PC-3 (cell line): Measurements from ENCODE around the gene FIBCD1. TPM values are rescaled to one million over a fixed set of nuclear protein-coding genes. Genes with fewer than 3 reads are reported as not detected.

Source experiments
- ATAC-seq: fragments of 200-7000 bp; cut with Tn5 transposase; 2 replicates; pipeline ENCODE4 v1.9.1; 2020; ENCODE audit warnings: mild to moderate bottlenecking, moderate library complexity
- BruUV-seq: library from RNA; stranded (reverse); fragments of 400-500 nt; replicated peaks from 2 replicates; lab custom pipeline; 2021; lab: Mats Ljungman, UMichigan
- CTCF ChIA-PET: fragments of 300-600 bp; sonication (Branson Sonifier 250); formaldehyde crosslinking; loops from one replicate; lab custom pipeline; 2022; ENCODE audit warnings: antibody characterized with exemption; lab: Charles Lee
- POLR2A ChIA-PET: fragments of 300-600 bp; sonication (Branson Sonifier 250); formaldehyde crosslinking; loops from one replicate; lab custom pipeline; 2022; ENCODE audit warnings: antibody characterized with exemption; ENCODE audit not compliant: unreplicated experiment; lab: Charles Lee
- DNase-seq: peaks from one replicate; pipeline ENCODE4 v3.0.0-alpha.2; 2015
- H2AFZ ChIP-seq: fragments of 300-600 bp; sonication (generic); 2 replicates; pipeline ENCODE4 v1.6.0; 2016; ENCODE audit warnings: antibody characterized with exemption, low read length
- H3F3A ChIP-seq: fragments of 300-600 bp; sonication (generic); one replicate; pipeline ENCODE4 v1.6.0; 2017; ENCODE audit warnings: antibody characterized with exemption, low read length, control low read depth, mild to moderate bottlenecking; ENCODE audit not compliant: unreplicated experiment
- H3K27ac ChIP-seq: fragments of 300-600 bp; sonication (generic); 2 replicates; pipeline ENCODE4 v1.5.1; 2016; ENCODE audit warnings: mild to moderate bottlenecking, low read length
- H3K27me3 ChIP-seq: fragments of 300-600 bp; sonication (generic); 2 replicates; pipeline ENCODE4 v1.6.1; 2016; ENCODE audit warnings: low read length, mixed read lengths
- H3K36me3 ChIP-seq: fragments of 300-600 bp; sonication (generic); 2 replicates; pipeline ENCODE4 v1.6.1; 2016; ENCODE audit warnings: low read depth, mixed run types, low read length, mixed read lengths
- H3K4me1 ChIP-seq: fragments of 300-600 bp; sonication (generic); 2 replicates; pipeline ENCODE4 v1.5.1; 2016; ENCODE audit warnings: low read length; ENCODE audit not compliant: insufficient read depth
- H3K4me2 ChIP-seq: fragments of 300-600 bp; sonication (generic); 2 replicates; pipeline ENCODE4 v1.6.0; 2016; ENCODE audit warnings: low read length
- H3K4me3 ChIP-seq: fragments of 300-600 bp; sonication (generic); 2 replicates; pipeline ENCODE4 v1.5.1; 2016; ENCODE audit warnings: mild to moderate bottlenecking, low read length, mixed read lengths
- H3K79me2 ChIP-seq: fragments of 300-600 bp; sonication (generic); 2 replicates; pipeline ENCODE4 v1.6.1; 2017; ENCODE audit warnings: low read length, mixed read lengths
- H3K9ac ChIP-seq: fragments of 300-600 bp; sonication (generic); 2 replicates; pipeline ENCODE4 v1.6.0; 2016; ENCODE audit warnings: mild to moderate bottlenecking, low read length
- H3K9me2 ChIP-seq: fragments of 300-600 bp; sonication (generic); replicated peaks from 2 replicates; pipeline ENCODE4 v1.6.1; 2016; ENCODE audit warnings: mixed run types, low read length, mixed read lengths
- H3K9me3 ChIP-seq: fragments of 300-600 bp; sonication (generic); 2 replicates; pipeline ENCODE4 v1.6.1; 2016; ENCODE audit warnings: low read length, mixed read lengths
- H4K20me1 ChIP-seq: fragments of 300-600 bp; sonication (generic); 2 replicates; pipeline ENCODE4 v1.6.1; 2016; ENCODE audit warnings: low read length, mixed read lengths
- EZH2 ChIP-seq: fragments of 300-600 bp; sonication (generic); IDR thresholded peaks from one replicate; pipeline ENCODE4 v1.6.1; 2017; ENCODE audit warnings: antibody characterized with exemption, mild to moderate bottlenecking, low read length; ENCODE audit not compliant: unreplicated experiment
- EZH2phosphoT487 ChIP-seq: fragments of 300-600 bp; sonication (generic); IDR thresholded peaks from 2 replicates; pipeline ENCODE4 v1.6.1; 2018; ENCODE audit warnings: mild to moderate bottlenecking, antibody characterized with exemption, low read length, borderline replicate concordance
- intact Hi-C: fragments of 100-400 bp; cut with micrococcal nuclease; formaldehyde crosslinking; loops from 2 replicates; pipeline ENCODE4 v1.9.0; 2023
- total RNA-seq: library from RNA; depleted of rRNA; stranded (reverse); fragments of >200 nt; gene quantifications from 2 replicates; pipeline ENCODE4 v1.2.3, GENCODE V29; 2014
- TF ChIP-seq, protein P1 (sequence below): fragments of 300-600 bp; sonication (generic); conservative IDR thresholded peaks from 2 replicates; pipeline ENCODE4 v1.5.1; 2017; ENCODE audit warnings: antibody characterized with exemption, low read depth, mild to moderate bottlenecking, low read length

Gene FIBCD1
- total RNA-seq, 1 experiment from 2014 or later: 8.9 TPM

DNA sequence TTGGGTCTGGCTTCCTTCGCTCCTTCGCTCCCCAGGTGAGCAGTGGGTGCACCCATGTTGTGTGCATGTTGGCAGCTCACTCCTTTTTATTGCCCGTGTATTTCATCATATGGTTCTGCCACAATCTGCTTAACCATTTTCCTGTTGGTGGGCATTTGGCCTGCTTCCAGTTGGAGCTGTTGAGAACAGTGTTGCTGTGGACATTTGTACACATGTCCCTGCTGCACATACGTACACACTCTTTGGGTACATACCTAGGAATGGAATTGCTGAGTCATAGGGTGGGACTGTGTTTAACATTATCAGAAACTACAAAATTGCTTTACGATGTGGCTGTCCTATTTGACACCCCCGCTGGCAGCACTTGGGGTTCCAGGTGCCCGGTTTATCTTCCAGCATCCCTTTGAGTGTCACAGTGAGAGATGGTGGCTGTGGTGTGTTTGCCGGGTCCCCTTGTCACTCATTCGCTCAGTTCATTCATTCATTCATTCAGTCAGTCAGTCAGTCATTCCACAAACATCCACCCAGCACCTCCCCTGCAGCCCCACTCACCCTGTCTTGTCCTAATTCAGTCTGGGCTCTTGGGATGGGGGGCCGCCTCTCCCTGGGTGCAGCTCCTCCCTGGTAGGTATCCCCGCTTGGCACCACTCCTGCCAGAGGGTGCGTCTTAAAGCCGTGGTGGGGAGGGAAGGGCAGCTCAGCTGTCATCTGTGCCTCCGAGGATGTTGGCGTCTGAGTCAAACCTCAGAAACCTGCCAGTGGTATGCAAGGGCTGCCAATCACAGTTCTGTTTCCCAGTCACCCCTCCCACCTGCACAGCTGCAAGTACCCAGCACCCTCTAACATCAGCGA lies 7.9 kb upstream of the FIBCD1 start:
- no TSS peak for BruUV-seq
- Histone ChIP-seq H3K27ac (peak overlapping the region; percentile 67), H3K79me2 (no peaks in the 10 kb centered on the region), H3K9me2 (no peaks in the 10 kb centered on the region), H3K4me3 (peak overlapping the region; percentile 61), H3K27me3 (no peaks in the 10 kb centered on the region), H3K4me2 (peak overlapping the region; percentile 89), H4K20me1 (no peaks in the 10 kb centered on the region), H3K9ac (peak overlapping the region; percentile 28; the same call in 1 of the 2 replicates), H2AFZ (peak overlapping the region; percentile 29), H3F3A (no peaks in the 10 kb centered on the region), H3K4me1 (peaks cover 15% of the 10 kb centered on the region), H3K9me3 (no peaks in the 10 kb centered on the region), H3K36me3 (no peaks in the 10 kb centered on the region)
- POLR2A ChIA-PET: no interaction called here
- CTCF ChIA-PET: interaction anchor here (0.7 kb wide), 1 partner anchor 49 kb away, joined by 3 read pairs; no protein-coding TSS in a partner anchor
- peak; percentile 81 for DNase-seq
- ATAC-seq: peak; percentile 93
- TF ChIP-seq, protein P1, sequence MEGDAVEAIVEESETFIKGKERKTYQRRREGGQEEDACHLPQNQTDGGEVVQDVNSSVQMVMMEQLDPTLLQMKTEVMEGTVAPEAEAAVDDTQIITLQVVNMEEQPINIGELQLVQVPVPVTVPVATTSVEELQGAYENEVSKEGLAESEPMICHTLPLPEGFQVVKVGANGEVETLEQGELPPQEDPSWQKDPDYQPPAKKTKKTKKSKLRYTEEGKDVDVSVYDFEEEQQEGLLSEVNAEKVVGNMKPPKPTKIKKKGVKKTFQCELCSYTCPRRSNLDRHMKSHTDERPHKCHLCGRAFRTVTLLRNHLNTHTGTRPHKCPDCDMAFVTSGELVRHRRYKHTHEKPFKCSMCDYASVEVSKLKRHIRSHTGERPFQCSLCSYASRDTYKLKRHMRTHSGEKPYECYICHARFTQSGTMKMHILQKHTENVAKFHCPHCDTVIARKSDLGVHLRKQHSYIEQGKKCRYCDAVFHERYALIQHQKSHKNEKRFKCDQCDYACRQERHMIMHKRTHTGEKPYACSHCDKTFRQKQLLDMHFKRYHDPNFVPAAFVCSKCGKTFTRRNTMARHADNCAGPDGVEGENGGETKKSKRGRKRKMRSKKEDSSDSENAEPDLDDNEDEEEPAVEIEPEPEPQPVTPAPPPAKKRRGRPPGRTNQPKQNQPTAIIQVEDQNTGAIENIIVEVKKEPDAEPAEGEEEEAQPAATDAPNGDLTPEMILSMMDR: no peak
- TF ChIP-seq EZH2phosphoT487 (no peak), EZH2 (no peak)
- intact Hi-C loops: loop anchor here (10.0 kb wide), 1 partner anchor 222 kb away; no protein-coding TSS in a partner anchor

GRCh38 chr9:130945173-130945572 lies 6.1 kb upstream of the FIBCD1 start:
- Histone ChIP-seq H3K4me1 (peaks cover 15% of the 10 kb centered on the region), H3K9me2 (no peaks in the 10 kb centered on the region), H3K27me3 (peaks cover 5% of the 10 kb centered on the region; the same call in 1 of the 2 replicates), H3K9ac (no peak overlapping the region), H3K4me3 (no peak overlapping the region), H3K9me3 (no peaks in the 10 kb centered on the region), H3K36me3 (no peaks in the 10 kb centered on the region), H2AFZ (no peak overlapping the region), H4K20me1 (no peaks in the 10 kb centered on the region), H3K79me2 (no peaks in the 10 kb centered on the region), H3F3A (no peaks in the 10 kb centered on the region), H3K27ac (no peak overlapping the region), H3K4me2 (no peak overlapping the region)
- no peak for TF ChIP-seq EZH2phosphoT487
- TF ChIP-seq, protein P1: no peak
- no peak for TF ChIP-seq EZH2
- ATAC-seq (no peak), DNase-seq (no peak)
- ChIA-PET CTCF (no interaction called here), POLR2A (no interaction called here)
- intact Hi-C loops: loop anchor here (10.0 kb wide), 1 partner anchor 220 kb away; no protein-coding TSS in a partner anchor
- no TSS peak for BruUV-seq
